H9 (cell line): ENCODE measurements around the gene DNAJC7. TPM values are rescaled to one million over a fixed set of nuclear protein-coding genes. Genes with fewer than 3 reads are reported as not detected.

Source experiments
- DNase-seq: peaks from one replicate; pipeline ENCODE4 v3.0.0-alpha.2; 2017
- H2AFZ ChIP-seq: one replicate; pipeline ENCODE4 v1.6.1; 2013; ENCODE audit warnings: mild to moderate bottlenecking, low read length, control low read depth, moderate library complexity
- H2AK5ac ChIP-seq: 2 replicates; pipeline ENCODE4 v1.6.1; 2013; ENCODE audit warnings: low read length, control low read depth, mixed read lengths; ENCODE audit not compliant: insufficient read length
- H2BK120ac ChIP-seq: one replicate; pipeline ENCODE4 v1.6.1; 2013; ENCODE audit warnings: low read depth, mild to moderate bottlenecking, low read length, control low read depth, inconsistent platforms; ENCODE audit not compliant: poor library complexity, severe bottlenecking
- H2BK12ac ChIP-seq: 2 replicates; pipeline ENCODE4 v1.6.1; 2013; ENCODE audit warnings: low read length, control low read depth, mixed read lengths, low read depth; ENCODE audit not compliant: insufficient read length
- H2BK15ac ChIP-seq: 2 replicates; pipeline ENCODE4 v1.6.1; 2013; ENCODE audit warnings: low read depth, low read length, control low read depth
- H2BK20ac ChIP-seq: one replicate; pipeline ENCODE4 v1.6.1; 2013; ENCODE audit warnings: low read depth, mild to moderate bottlenecking, low read length, control low read depth, inconsistent platforms; ENCODE audit not compliant: poor library complexity, severe bottlenecking
- H2BK5ac ChIP-seq: 2 replicates; pipeline ENCODE4 v1.6.1; 2013; ENCODE audit warnings: low read length, control low read depth, mixed read lengths; ENCODE audit not compliant: insufficient read length
- H3K14ac ChIP-seq: 2 replicates; pipeline ENCODE4 v1.6.1; 2013; ENCODE audit warnings: low read length, control low read depth; ENCODE audit not compliant: insufficient read depth
- H3K18ac ChIP-seq: 2 replicates; pipeline ENCODE4 v1.6.1; 2013; ENCODE audit warnings: low read depth, mild to moderate bottlenecking, mixed read lengths, low read length, control low read depth; ENCODE audit not compliant: insufficient read length
- H3K23ac ChIP-seq: 2 replicates; pipeline ENCODE4 v1.6.1; 2013; ENCODE audit warnings: low read length, control low read depth, mixed read lengths, low read depth; ENCODE audit not compliant: insufficient read length
- H3K23me2 ChIP-seq: 2 replicates; pipeline ENCODE4 v1.6.1; 2013; ENCODE audit warnings: low read depth, mild to moderate bottlenecking, mixed read lengths, low read length, control low read depth; ENCODE audit not compliant: insufficient read length, poor library complexity, severe bottlenecking
- H3K27ac ChIP-seq: 2 replicates; pipeline ENCODE4 v1.5.1; 2013; ENCODE audit warnings: low read length, control low read depth, mixed read lengths, low read depth; ENCODE audit not compliant: insufficient read length
- H3K27me3 ChIP-seq: 2 replicates; pipeline ENCODE4 v1.6.1; 2013; ENCODE audit warnings: low read length, control low read depth, inconsistent platforms; ENCODE audit not compliant: insufficient read depth
- H3K4ac ChIP-seq: 2 replicates; pipeline ENCODE4 v1.6.1; 2013; ENCODE audit warnings: low read depth, mild to moderate bottlenecking, control low read depth, inconsistent platforms, low read length, moderate library complexity
- H3K4me1 ChIP-seq: 2 replicates; pipeline ENCODE4 v1.6.1; 2013; ENCODE audit warnings: low read length, control low read depth, inconsistent platforms; ENCODE audit not compliant: insufficient read depth
- H3K4me2 ChIP-seq: 2 replicates; pipeline ENCODE4 v1.6.1; 2013; ENCODE audit warnings: low read length, control low read depth, mixed read lengths; ENCODE audit not compliant: insufficient read length, insufficient read depth
- H3K56ac ChIP-seq: 2 replicates; pipeline ENCODE4 v1.6.1; 2013; ENCODE audit warnings: low read depth, mild to moderate bottlenecking, mixed read lengths, low read length, control low read depth; ENCODE audit not compliant: insufficient read length
- H3K79me1 ChIP-seq: 2 replicates; pipeline ENCODE4 v1.6.1; 2013; ENCODE audit warnings: low read depth, mild to moderate bottlenecking, moderate library complexity, low read length, control low read depth, inconsistent platforms; ENCODE audit not compliant: insufficient read depth, poor library complexity, severe bottlenecking
- H3K79me2 ChIP-seq: 2 replicates; pipeline ENCODE4 v1.6.1; 2013; ENCODE audit warnings: low read length, control low read depth, inconsistent platforms; ENCODE audit not compliant: insufficient read depth
- H3K9ac ChIP-seq: 2 replicates; pipeline ENCODE4 v1.6.1; 2013; ENCODE audit warnings: low read length, control low read depth, mixed read lengths; ENCODE audit not compliant: insufficient read length; ENCODE audit errors: extremely low read depth
- H3K9me3 ChIP-seq: one replicate; pipeline ENCODE4 v1.6.1; 2013; ENCODE audit warnings: low read depth, low read length, inconsistent platforms; ENCODE audit not compliant: control insufficient read depth
- H3T11ph ChIP-seq: one replicate; pipeline ENCODE4 v1.6.1; 2013; ENCODE audit warnings: mild to moderate bottlenecking, low read length, control low read depth, inconsistent platforms
- H4K20me1 ChIP-seq: one replicate; pipeline ENCODE4 v1.6.1; 2013; ENCODE audit not compliant: control insufficient read depth, insufficient read length, insufficient read depth
- H4K5ac ChIP-seq: 2 replicates; pipeline ENCODE4 v1.6.1; 2013; ENCODE audit warnings: low read depth, mild to moderate bottlenecking, mixed read lengths, low read length, control low read depth; ENCODE audit not compliant: insufficient read length
- H4K8ac ChIP-seq: replicated peaks from 2 replicates; pipeline ENCODE4 v1.6.1; 2013; ENCODE audit warnings: low read length, control low read depth, mixed read lengths, low read depth; ENCODE audit not compliant: insufficient read length
- H4K91ac ChIP-seq: 2 replicates; pipeline ENCODE4 v1.6.1; 2013; ENCODE audit warnings: low read depth, mild to moderate bottlenecking, moderate library complexity, mixed read lengths, low read length, control low read depth; ENCODE audit not compliant: insufficient read length
- H3K27ac Mint-ChIP-seq, 3 experiments: 2 replicates in 2 of 3; 3 replicates in 1 of 3; pipeline ENCODE4 v1.8.0; 2020 to 2021; ENCODE audit warnings: mixed read lengths in 3 of 3, mild to moderate bottlenecking in 1 of 3, moderate library complexity in 1 of 3
- H3K27me3 Mint-ChIP-seq: 2 replicates; pipeline ENCODE4 v1.8.0; 2021; ENCODE audit warnings: low read depth, mild to moderate bottlenecking, moderate library complexity, mixed read lengths
- H3K36me3 Mint-ChIP-seq, 3 experiments: 2 replicates in 2 of 3; 3 replicates in 1 of 3; pipeline ENCODE4 v1.8.0; 2020 to 2021; ENCODE audit warnings: low read depth in 3 of 3, mixed read lengths in 3 of 3; ENCODE audit not compliant: insufficient read depth in 1 of 3
- H3K4me1 Mint-ChIP-seq, 2 experiments: 2 replicates each; pipeline ENCODE4 v1.8.0; 2020; ENCODE audit warnings: mixed read lengths in 2 of 2
- H3K4me3 Mint-ChIP-seq, 2 experiments: 2 replicates in 1 of 2; 3 replicates in 1 of 2; pipeline ENCODE4 v1.8.0; 2020 to 2021; ENCODE audit warnings: mild to moderate bottlenecking in 2 of 2, mixed read lengths in 2 of 2, moderate library complexity in 1 of 2
- H3K9me3 Mint-ChIP-seq, 2 experiments: 2 replicates in 1 of 2; 3 replicates in 1 of 2; pipeline ENCODE4 v1.8.0; 2020; ENCODE audit warnings: mild to moderate bottlenecking in 2 of 2, mixed read lengths in 2 of 2, moderate library complexity in 1 of 2
- WGBS: extraction: QIAGEN DNeasy Blood & Tissue Kit; methylation state at CpG from one replicate; pipeline ENCODE4 v1.1.7; 2013; ENCODE audit warnings: missing lambda C conversion rate, low lambda C conversion rate, mixed read lengths; ENCODE audit not compliant: insufficient read length; ENCODE audit errors: extremely low coverage; 5-methylcytosine and 5-hydroxymethylcytosine counted together
- total RNA-seq: library from RNA; stranded (reverse); gene quantifications from 2 replicates; pipeline ENCODE4 v1.2.1, GENCODE V29; 2021
- TF ChIP-seq, protein P1 (sequence below): fragments of 200-600 bp; sonication (generic); conservative IDR thresholded peaks from 3 replicates; pipeline ENCODE4 v1.8.0; 2021; ENCODE audit warnings: antibody characterized with exemption, mild to moderate bottlenecking

Gene DNAJC7
- total RNA-seq, 1 experiment from 2014 or later = 141 TPM

DNA sequence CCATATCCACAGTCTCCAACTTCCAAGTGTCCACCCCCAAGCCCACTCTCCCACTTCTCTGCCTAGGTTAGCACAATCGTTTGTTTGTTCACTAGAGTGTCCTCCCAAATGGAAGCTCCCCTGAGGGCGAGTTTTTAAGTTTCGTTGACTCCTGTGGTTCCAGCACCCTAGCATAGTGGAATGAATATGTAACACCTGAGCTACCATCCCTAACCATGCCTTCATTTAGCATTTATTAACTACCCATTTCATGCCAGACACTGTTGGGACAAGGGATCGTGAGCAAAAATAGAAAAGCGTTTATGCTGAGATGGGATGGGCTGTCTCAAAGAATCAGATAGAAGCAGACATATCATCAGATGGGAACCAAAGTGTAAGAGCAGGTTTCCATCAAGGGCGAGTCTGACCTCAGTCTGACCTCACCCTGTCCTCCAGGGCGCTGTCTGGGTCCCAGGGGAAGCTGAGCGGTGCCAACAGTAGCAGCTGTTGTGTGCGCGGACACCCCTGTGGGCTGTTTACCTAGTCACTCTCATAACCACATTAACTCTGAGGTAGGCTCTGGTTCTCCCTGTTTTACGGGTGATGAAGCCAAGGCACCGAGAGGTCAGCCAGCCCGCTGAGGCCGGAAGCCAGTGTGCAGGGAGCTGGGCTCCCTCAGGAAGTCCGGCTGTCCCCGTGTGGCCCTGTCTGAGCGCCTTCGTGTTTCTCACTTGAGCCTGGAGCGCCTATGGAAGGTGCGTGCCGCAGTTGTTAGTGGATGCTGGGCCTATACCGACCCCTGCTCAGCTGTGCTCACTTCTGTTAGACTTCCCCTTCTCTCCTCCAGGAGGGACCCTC is 44.5 kb downstream of the DNAJC7 start:
- Histone ChIP-seq H3K27me3 (no peaks in the 10 kb centered on the region), H3K4me2 (no peak overlapping the region), H3K9ac (no peak overlapping the region), H2AK5ac (no peak overlapping the region), H3K14ac (no peak overlapping the region), H3K9me3 (no peaks in the 10 kb centered on the region), H4K5ac (no peak overlapping the region), H2BK120ac (no peak overlapping the region), H3K79me1 (no peaks in the 10 kb centered on the region), H3K23me2 (no peaks in the 10 kb centered on the region), H4K91ac (no peak overlapping the region), H2BK20ac (no peak overlapping the region), H3K56ac (no peak overlapping the region), H3K23ac (no peak overlapping the region), H2BK15ac (no peak overlapping the region), H2AFZ (no peak overlapping the region), H4K8ac (no peak overlapping the region), H3K27ac (no peak overlapping the region), H2BK5ac (no peak overlapping the region), H3T11ph (no peak overlapping the region), H2BK12ac (no peak overlapping the region), H3K4me1 (no peaks in the 10 kb centered on the region), H4K20me1 (no peaks in the 10 kb centered on the region), H3K4ac (no peak overlapping the region), H3K79me2 (no peaks in the 10 kb centered on the region), H3K18ac (no peak overlapping the region)
- TF ChIP-seq, protein P1, sequence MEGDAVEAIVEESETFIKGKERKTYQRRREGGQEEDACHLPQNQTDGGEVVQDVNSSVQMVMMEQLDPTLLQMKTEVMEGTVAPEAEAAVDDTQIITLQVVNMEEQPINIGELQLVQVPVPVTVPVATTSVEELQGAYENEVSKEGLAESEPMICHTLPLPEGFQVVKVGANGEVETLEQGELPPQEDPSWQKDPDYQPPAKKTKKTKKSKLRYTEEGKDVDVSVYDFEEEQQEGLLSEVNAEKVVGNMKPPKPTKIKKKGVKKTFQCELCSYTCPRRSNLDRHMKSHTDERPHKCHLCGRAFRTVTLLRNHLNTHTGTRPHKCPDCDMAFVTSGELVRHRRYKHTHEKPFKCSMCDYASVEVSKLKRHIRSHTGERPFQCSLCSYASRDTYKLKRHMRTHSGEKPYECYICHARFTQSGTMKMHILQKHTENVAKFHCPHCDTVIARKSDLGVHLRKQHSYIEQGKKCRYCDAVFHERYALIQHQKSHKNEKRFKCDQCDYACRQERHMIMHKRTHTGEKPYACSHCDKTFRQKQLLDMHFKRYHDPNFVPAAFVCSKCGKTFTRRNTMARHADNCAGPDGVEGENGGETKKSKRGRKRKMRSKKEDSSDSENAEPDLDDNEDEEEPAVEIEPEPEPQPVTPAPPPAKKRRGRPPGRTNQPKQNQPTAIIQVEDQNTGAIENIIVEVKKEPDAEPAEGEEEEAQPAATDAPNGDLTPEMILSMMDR = no peak
- Mint-ChIP-seq H3K27ac (peak overlapping the region in 2 of 3 experiments; percentile 30 to 56; a peak in 3 of 7 replicates), H3K36me3 (peaks cover 33 to 88% (median 83%) of the 10 kb centered on the region in 3 experiments), H3K4me3 (no peak overlapping the region), H3K9me3 (no peaks in the 10 kb centered on the region), H3K27me3 (no peaks in the 10 kb centered on the region), H3K4me1 (peaks cover 4 to 9% of the 10 kb centered on the region in 2 experiments)
- no CpG with 5 or more reads among the region's 22 CpGs for WGBS
- no peak for DNase-seq
